Suprapubic skin (tissue), 4 donors: ENCODE results near the gene BCKDK. TPM values are rescaled to one million over a fixed set of nuclear protein-coding genes. Genes with fewer than 3 reads are reported as not detected.

Source experiments
- DNase-seq, 2 donors: peaks; one replicate each; pipeline ENCODE4 v3.0.0-alpha.2; 2019; ENCODE audit warnings: low spot score in 2 of 2
- H3K27ac ChIP-seq: fragments of 200-600 bp; sonication (generic); one replicate; pipeline ENCODE4 v1.5.1; 2019
- H3K27me3 ChIP-seq: fragments of 200-600 bp; sonication (generic); one replicate; pipeline ENCODE4 v1.5.1; 2019
- H3K36me3 ChIP-seq: fragments of 200-600 bp; sonication (generic); one replicate; pipeline ENCODE4 v1.5.1; 2019
- H3K4me1 ChIP-seq: fragments of 200-600 bp; sonication (generic); one replicate; pipeline ENCODE4 v1.5.1; 2019
- H3K4me3 ChIP-seq: fragments of 200-600 bp; sonication (generic); one replicate; pipeline ENCODE4 v1.5.1; 2019; ENCODE audit warnings: mild to moderate bottlenecking
- H3K9me3 ChIP-seq: fragments of 200-600 bp; sonication (generic); one replicate; pipeline ENCODE4 v1.5.1; 2019
- EP300 ChIP-seq: sonication (generic); formaldehyde crosslinking; IDR thresholded peaks from one replicate; pipeline ENCODE4 v1.6.1; 2017; ENCODE audit warnings: antibody characterized with exemption
- POLR2A ChIP-seq, 2 donors: fragments of 450-650 bp; IDR thresholded peaks; one replicate each; pipeline ENCODE4 v1.6.1; 2017; ENCODE audit warnings: antibody characterized with exemption in 2 of 2, mild to moderate bottlenecking in 2 of 2, moderate library complexity in 2 of 2
- POLR2AphosphoS5 ChIP-seq, 3 donors: sonication (generic); formaldehyde crosslinking; IDR thresholded peaks; one replicate each; pipeline ENCODE4 v1.6.1; 2017; ENCODE audit warnings: antibody characterized with exemption in 3 of 3
- WGBS: methylation state at CpG from one replicate; pipeline ENCODE4 v1.1.5; 2018; 5-methylcytosine and 5-hydroxymethylcytosine counted together
- total RNA-seq, 4 donors: library from RNA; depleted of rRNA; stranded (reverse); fragments of >200 nt; gene quantifications; one replicate each; pipeline ENCODE4 v1.1.0, GENCODE V29; 2016
- TF ChIP-seq, protein P1 (sequence below), 2 donors: fragments of 200-600 bp in 1 of 2; fragments of 450-650 bp in 1 of 2; sonication (generic) in 1 of 2; IDR thresholded peaks; one replicate each; pipeline ENCODE4 v1.5.1; 2016 to 2019; ENCODE audit warnings: antibody characterized with exemption in 2 of 2, mild to moderate bottlenecking in 1 of 2, moderate library complexity in 1 of 2

BCKDK gene
- 10 to 100 TPM; 51.0 to 63.2 (median 58.2) TPM for total RNA-seq

DNA sequence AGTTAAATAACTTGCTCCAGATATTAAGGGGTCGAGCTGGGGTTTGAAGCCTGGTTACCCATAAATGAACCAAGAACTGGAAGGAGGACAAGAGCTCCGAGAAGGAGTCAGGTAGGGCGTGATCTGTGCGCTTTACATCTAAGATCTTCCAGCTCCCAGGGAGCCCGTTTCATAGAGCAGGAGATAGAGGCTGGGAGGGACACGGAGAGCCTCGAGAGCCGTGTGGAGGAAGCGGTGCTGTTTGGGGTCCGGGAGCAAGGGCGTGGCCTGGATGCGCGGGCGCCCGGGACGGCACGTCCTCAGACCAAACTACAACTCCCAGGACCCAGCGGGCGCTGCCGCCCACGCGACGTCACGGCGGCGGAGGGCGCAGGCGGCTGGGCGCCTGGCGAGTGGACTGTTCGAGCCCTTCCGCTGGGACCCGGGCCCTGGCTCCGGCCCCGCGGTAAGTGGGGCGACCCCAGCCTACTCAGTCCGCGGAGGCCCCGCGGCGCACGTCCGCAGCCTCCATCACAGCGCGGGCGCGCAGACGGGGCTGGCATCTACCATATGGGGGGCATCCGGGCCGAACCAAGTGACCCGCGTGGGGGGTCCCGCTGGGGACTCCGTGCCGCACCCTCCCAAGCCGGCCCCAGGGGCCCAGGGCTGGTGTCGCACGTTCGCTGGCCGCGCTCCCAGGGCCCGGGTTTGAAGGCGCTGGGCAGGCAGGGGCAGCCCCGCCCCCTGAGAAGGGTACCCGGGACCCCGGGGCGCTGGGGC is at the start of gene BCKDK:
Gene BCKDK (plus strand): TSS at position 352 of the 759 bp plus-strand sequence. CDS start 838 bp downstream, outside the sequence.
- no peak for DNase-seq
- TF ChIP-seq POLR2AphosphoS5 (IDR thresholded peaks at IDR 0.05) (peak in 1 of 3 donors; percentile 44), POLR2A (IDR thresholded peaks at IDR 0.05) (no peak)
- TF ChIP-seq, protein P1, sequence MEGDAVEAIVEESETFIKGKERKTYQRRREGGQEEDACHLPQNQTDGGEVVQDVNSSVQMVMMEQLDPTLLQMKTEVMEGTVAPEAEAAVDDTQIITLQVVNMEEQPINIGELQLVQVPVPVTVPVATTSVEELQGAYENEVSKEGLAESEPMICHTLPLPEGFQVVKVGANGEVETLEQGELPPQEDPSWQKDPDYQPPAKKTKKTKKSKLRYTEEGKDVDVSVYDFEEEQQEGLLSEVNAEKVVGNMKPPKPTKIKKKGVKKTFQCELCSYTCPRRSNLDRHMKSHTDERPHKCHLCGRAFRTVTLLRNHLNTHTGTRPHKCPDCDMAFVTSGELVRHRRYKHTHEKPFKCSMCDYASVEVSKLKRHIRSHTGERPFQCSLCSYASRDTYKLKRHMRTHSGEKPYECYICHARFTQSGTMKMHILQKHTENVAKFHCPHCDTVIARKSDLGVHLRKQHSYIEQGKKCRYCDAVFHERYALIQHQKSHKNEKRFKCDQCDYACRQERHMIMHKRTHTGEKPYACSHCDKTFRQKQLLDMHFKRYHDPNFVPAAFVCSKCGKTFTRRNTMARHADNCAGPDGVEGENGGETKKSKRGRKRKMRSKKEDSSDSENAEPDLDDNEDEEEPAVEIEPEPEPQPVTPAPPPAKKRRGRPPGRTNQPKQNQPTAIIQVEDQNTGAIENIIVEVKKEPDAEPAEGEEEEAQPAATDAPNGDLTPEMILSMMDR (IDR thresholded peaks at IDR 0.05): no peak
- peak within 1 kb of the TSS; percentile 89 for H3K27ac ChIP-seq
- H3K4me1 ChIP-seq: peaks cover 59% of the 10 kb centered on the region
- no peaks in the 10 kb centered on the region for H3K27me3 ChIP-seq
- H3K36me3 ChIP-seq: peaks cover 34% of the 10 kb centered on the region
- 29% methylated on average over 6 of the region's 68 CpGs for WGBS
- H3K4me3 ChIP-seq: peak within 1 kb of the TSS; percentile 100
- H3K9me3 ChIP-seq: no peaks in the 10 kb centered on the region

GRCh38 chr16:31061126-31061812 is 46.9 kb upstream of the BCKDK start:
- Histone ChIP-seq H3K27ac (no peak overlapping the region), H3K27me3 (no peaks in the 10 kb centered on the region), H3K36me3 (peaks cover 36% of the 10 kb centered on the region), H3K9me3 (no peaks in the 10 kb centered on the region), H3K4me1 (peaks cover 16% of the 10 kb centered on the region), H3K4me3 (no peak overlapping the region)
- WGBS: 93% methylated on average over 18 of the region's 42 CpGs
- DNase-seq: no peak
- no peak for TF ChIP-seq EP300
- TF ChIP-seq POLR2AphosphoS5 (IDR thresholded peaks at IDR 0.05): no peak
- TF ChIP-seq POLR2A (IDR thresholded peaks at IDR 0.05): no peak
- TF ChIP-seq, protein P1 (IDR thresholded peaks at IDR 0.05): no peak

GRCh38 chr16:31061813-31062440 is 46.3 kb upstream of the BCKDK start:
- Histone ChIP-seq H3K4me3 (no peak overlapping the region), H3K36me3 (peaks cover 36% of the 10 kb centered on the region), H3K4me1 (peaks cover 16% of the 10 kb centered on the region), H3K27ac (no peak overlapping the region), H3K9me3 (no peaks in the 10 kb centered on the region), H3K27me3 (no peaks in the 10 kb centered on the region)
- 96% methylated on average over 31 of the region's 54 CpGs for WGBS
- TF ChIP-seq, protein P1 (IDR thresholded peaks at IDR 0.05): no peak
- TF ChIP-seq EP300 (no peak), POLR2A (IDR thresholded peaks at IDR 0.05) (no peak), POLR2AphosphoS5 (IDR thresholded peaks at IDR 0.05) (no peak)
- DNase-seq: no peak

DNA sequence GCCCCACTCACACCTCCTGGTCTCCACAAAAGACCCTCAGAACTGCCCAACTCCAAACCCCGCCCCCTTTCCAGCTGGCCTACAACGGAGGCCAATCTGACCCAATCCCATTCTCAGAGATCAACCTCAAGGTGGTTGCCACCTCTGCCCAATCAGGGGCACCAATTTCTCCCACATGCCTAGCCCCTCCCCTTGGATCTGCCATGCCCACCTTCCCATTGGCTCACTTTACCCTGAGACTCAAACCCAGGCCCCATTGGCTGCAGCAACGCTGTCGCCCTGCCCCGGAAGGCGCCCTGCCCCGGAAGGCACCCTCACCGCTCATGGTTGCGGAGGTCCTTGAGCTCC is 44.7 kb upstream of the BCKDK start:
- no peak for TF ChIP-seq EP300
- TF ChIP-seq, protein P1 (IDR thresholded peaks at IDR 0.05): no peak
- TF ChIP-seq POLR2A (IDR thresholded peaks at IDR 0.05): no peak
- no peak for TF ChIP-seq POLR2AphosphoS5 (IDR thresholded peaks at IDR 0.05)
- peaks cover 16% of the 10 kb centered on the region for H3K4me1 ChIP-seq
- DNase-seq: no peak
- H3K36me3 ChIP-seq: peaks cover 34% of the 10 kb centered on the region
- no peaks in the 10 kb centered on the region for H3K9me3 ChIP-seq
- no peak overlapping the region for H3K4me3 ChIP-seq
- no peak overlapping the region for H3K27ac ChIP-seq
- WGBS: 98% methylated on average over 9 of the region's 9 CpGs
- no peaks in the 10 kb centered on the region for H3K27me3 ChIP-seq
